HG02973 (cell line): Measurements from ENCODE around the gene SCTR.

Experiments used
- ATAC-seq: cut with Tn5 transposase; IDR thresholded peaks from one replicate; pipeline ENCODE4 v1.9.1; 2021; ENCODE audit warnings: moderate library complexity; ENCODE audit not compliant: unreplicated experiment

SCTR gene

GRCh38 chr2:119475857-119476244 lies 48.4 kb downstream of the SCTR start:
- no peak for ATAC-seq

- no peak for ATAC-seq
Observed at GRCh38 chr2:119475225-119475856, 48.9 kb downstream of the SCTR start.

- no peak for ATAC-seq
Observed at GRCh38 chr2:119474371-119475224, 49.7 kb downstream of the SCTR start.

GRCh38 chr2:119473621-119474370 lies 50.5 kb downstream of the SCTR start:
- no peak for ATAC-seq

GRCh38 chr2:119472749-119473148 lies 51.5 kb downstream of the SCTR start:
- ATAC-seq: no peak

GRCh38 chr2:119469661-119470297 lies 54.5 kb downstream of the SCTR start:
- ATAC-seq: no peak

GRCh38 chr2:119469131-119469530 lies 55.2 kb downstream of the SCTR start:
- no peak for ATAC-seq

GRCh38 chr2:119468154-119468955 lies 55.9 kb downstream of the SCTR start:
- ATAC-seq: no peak

GRCh38 chr2:119466373-119466772 lies 57.9 kb downstream of the SCTR start:
- ATAC-seq: no peak

- no peak for ATAC-seq
Observed at GRCh38 chr2:119465687-119466086, 58.6 kb downstream of the SCTR start.

- ATAC-seq: no peak
Observed at GRCh38 chr2:119464981-119465380, 59.3 kb downstream of the SCTR start.

- no peak for ATAC-seq
Observed at GRCh38 chr2:119463990-119464389, 60.3 kb downstream of the SCTR start.

- ATAC-seq: no peak
Observed at GRCh38 chr2:119463136-119463535, 61.1 kb downstream of the SCTR start.

GRCh38 chr2:119462574-119462973 lies 61.7 kb downstream of the SCTR start:
- ATAC-seq: no peak

GRCh38 chr2:119461811-119462210 lies 62.5 kb downstream of the SCTR start:
- no peak for ATAC-seq

GRCh38 chr2:119460076-119460475 lies 64.2 kb downstream of the SCTR start:
- no peak for ATAC-seq

- ATAC-seq: no peak
Observed at GRCh38 chr2:119455066-119455718, 69.1 kb downstream of the SCTR start.

GRCh38 chr2:119453972-119454593 lies 70.2 kb downstream of the SCTR start:
- no peak for ATAC-seq

GRCh38 chr2:119451336-119452050 lies 72.8 kb downstream of the SCTR start:
- no peak for ATAC-seq
